IMR-90 (cell line): ENCODE results near the gene SELENOV. TPM values are rescaled to one million over a fixed set of nuclear protein-coding genes. Genes with fewer than 3 reads are reported as not detected.

ENCODE experiments used
- ATAC-seq: fragments of 200-7000 bp; cut with Tn5 transposase; 2 replicates; pipeline ENCODE4 v1.9.1; 2020; ENCODE audit warnings: low read depth, mild to moderate bottlenecking, moderate library complexity
- BruUV-seq: library from RNA; stranded (reverse); fragments of 400-500 nt; replicated peaks from 2 replicates; lab custom pipeline; 2021; lab: Mats Ljungman, UMichigan
- CTCF ChIA-PET: fragments of 300-600 bp; formaldehyde crosslinking; extraction: SDS; loops from one replicate; lab custom pipeline; 2021; ENCODE audit warnings: antibody characterized with exemption; lab: Yijun Ruan, JAX
- POLR2A ChIA-PET: fragments of 300-600 bp; sonication (Branson Sonifier 250); formaldehyde crosslinking; loops from one replicate; lab custom pipeline; 2022; ENCODE audit warnings: antibody characterized with exemption; ENCODE audit not compliant: unreplicated experiment; lab: Charles Lee
- DNase-seq: peaks from one replicate; pipeline ENCODE4 v3.0.0; 2013
- H2AFZ ChIP-seq: replicated peaks from 2 replicates; pipeline ENCODE3; 2013; ENCODE audit warnings: low read length, mild to moderate bottlenecking; ENCODE audit not compliant: poor library complexity
- H2AK5ac ChIP-seq: 2 replicates; pipeline ENCODE4 v1.6.1; 2013; ENCODE audit warnings: low read depth, low read length, inconsistent platforms
- H2AK9ac ChIP-seq: replicated peaks from 2 replicates; pipeline ENCODE3; 2013; ENCODE audit warnings: mild to moderate bottlenecking, low read depth, low read length, moderate library complexity; ENCODE audit not compliant: poor library complexity
- H2BK120ac ChIP-seq: 2 replicates; pipeline ENCODE4 v1.6.1; 2013; ENCODE audit warnings: low read depth, low read length, inconsistent platforms
- H2BK15ac ChIP-seq: 3 replicates; pipeline ENCODE4 v1.6.1; 2013; ENCODE audit warnings: low read depth, low read length, inconsistent platforms
- H2BK20ac ChIP-seq: 2 replicates; pipeline ENCODE4 v1.6.1; 2013; ENCODE audit warnings: low read depth, mild to moderate bottlenecking, inconsistent platforms, low read length, moderate library complexity
- H2BK5ac ChIP-seq: 2 replicates; pipeline ENCODE4 v1.6.1; 2013; ENCODE audit warnings: mild to moderate bottlenecking, low read depth, low read length, inconsistent platforms; ENCODE audit not compliant: poor library complexity, severe bottlenecking
- H3K14ac ChIP-seq: replicated peaks from 2 replicates; pipeline ENCODE4 v1.6.1; 2013; ENCODE audit warnings: low read depth, low read length, inconsistent platforms
- H3K18ac ChIP-seq: 2 replicates; pipeline ENCODE4 v1.6.1; 2013; ENCODE audit warnings: low read depth, low read length, control low read depth
- H3K23ac ChIP-seq: 2 replicates; pipeline ENCODE4 v1.6.1; 2013; ENCODE audit warnings: low read depth, low read length, inconsistent platforms
- H3K27ac ChIP-seq: 2 replicates; pipeline ENCODE4 v1.5.1; 2013; ENCODE audit warnings: mild to moderate bottlenecking, control low read depth, low read length; ENCODE audit not compliant: insufficient read depth
- H3K27me3 ChIP-seq: 2 replicates; pipeline ENCODE4 v1.6.1; 2013; ENCODE audit warnings: low read length; ENCODE audit not compliant: control insufficient read depth, insufficient read depth
- H3K36me3 ChIP-seq: 2 replicates; pipeline ENCODE4 v1.6.1; 2013; ENCODE audit warnings: low read length, mixed read lengths; ENCODE audit not compliant: control insufficient read depth, insufficient read depth
- H3K4ac ChIP-seq: 2 replicates; pipeline ENCODE4 v1.6.1; 2013; ENCODE audit warnings: low read depth, low read length, inconsistent platforms
- H3K4me1 ChIP-seq: 2 replicates; pipeline ENCODE4 v1.6.1; 2013; ENCODE audit warnings: low read length, mixed read lengths; ENCODE audit not compliant: control insufficient read depth, insufficient read depth
- H3K4me2 ChIP-seq: 2 replicates; pipeline ENCODE4 v1.6.1; 2013; ENCODE audit warnings: low read depth, mild to moderate bottlenecking, control low read depth, low read length, moderate library complexity
- H3K4me3 ChIP-seq: 2 replicates; pipeline ENCODE4 v1.5.1; 2013; ENCODE audit warnings: low read depth, mild to moderate bottlenecking, control low read depth, low read length, moderate library complexity; ENCODE audit not compliant: insufficient read depth
- H3K56ac ChIP-seq: 2 replicates; pipeline ENCODE4 v1.6.1; 2013; ENCODE audit warnings: low read length, inconsistent platforms; ENCODE audit not compliant: insufficient read depth; ENCODE audit errors: extremely low read depth
- H3K79me1 ChIP-seq, 2 experiments: 2 replicates each; pipeline ENCODE4 v1.6.1; 2013; ENCODE audit warnings: low read length in 2 of 2, inconsistent platforms in 1 of 2, low read depth in 1 of 2
- H3K9ac ChIP-seq: 2 replicates; pipeline ENCODE4 v1.6.1; 2013; ENCODE audit warnings: low read depth, low read length, control low read depth
- H3K9me1 ChIP-seq: 2 replicates; pipeline ENCODE4 v1.6.1; 2013; ENCODE audit warnings: low read length, inconsistent platforms; ENCODE audit not compliant: insufficient read depth
- H3K9me3 ChIP-seq: 2 replicates; pipeline ENCODE4 v1.6.1; 2013; ENCODE audit warnings: low read length; ENCODE audit not compliant: control insufficient read depth, insufficient read depth
- H4K20me1 ChIP-seq: 2 replicates; pipeline ENCODE4 v1.6.1; 2013; ENCODE audit warnings: low read length, inconsistent platforms; ENCODE audit not compliant: insufficient read depth
- H4K5ac ChIP-seq: 2 replicates; pipeline ENCODE4 v1.6.1; 2013; ENCODE audit warnings: mild to moderate bottlenecking, low read depth, low read length, control low read depth
- H4K8ac ChIP-seq, 2 experiments: 2 replicates each; pipeline ENCODE4 v1.6.1; 2013; ENCODE audit warnings: low read depth in 2 of 2, low read length in 2 of 2, control low read depth in 1 of 2, inconsistent platforms in 1 of 2
- H4K91ac ChIP-seq: 2 replicates; pipeline ENCODE4 v1.6.1; 2013; ENCODE audit warnings: low read depth, low read length, inconsistent platforms; ENCODE audit not compliant: insufficient read depth
- CHD1 ChIP-seq: IDR thresholded peaks from 2 replicates; pipeline ENCODE4 v1.6.1; 2012; ENCODE audit warnings: low read depth, low read length, improper control_type of control experiment
- MAZ ChIP-seq: IDR thresholded peaks from 2 replicates; pipeline ENCODE4 v1.6.1; 2012; ENCODE audit warnings: low read depth, mild to moderate bottlenecking, low read length, improper control_type of control experiment, moderate library complexity, borderline replicate concordance
- RFX5 ChIP-seq: IDR thresholded peaks from 2 replicates; pipeline ENCODE4 v1.8.0; 2012; ENCODE audit warnings: low read depth, mild to moderate bottlenecking, low read length, moderate library complexity
- WGBS, 2 experiments: methylation state at CpG; one replicate each; pipeline versions ENCODE4 v1.1.5 to v1.1.7; 2013; ENCODE audit warnings: missing lambda C conversion rate in 2 of 2; ENCODE audit not compliant: insufficient read length in 1 of 2; ENCODE audit errors: extremely low coverage in 2 of 2; 5-methylcytosine and 5-hydroxymethylcytosine counted together
- dilution Hi-C: fragments of 300-500 bp; cut with HindIII; formaldehyde crosslinking; loops from one replicate; pipeline ENCODE4 v1.14.3; 2018; ENCODE audit warnings: low sequenced_read_pairs; ENCODE audit not compliant: unreplicated experiment
- in situ Hi-C: fragments of 300-500 bp; cut with MboI; formaldehyde crosslinking; loops from 3 replicates; pipeline ENCODE4 v1.14.3; 2019; ENCODE audit warnings: low sequenced_read_pairs, inconsistent platforms, mixed read lengths
- intact Hi-C: fragments of 100-400 bp; cut with micrococcal nuclease; formaldehyde crosslinking; loops from 2 replicates; pipeline ENCODE4 v1.10.0; 2022
- polyA plus RNA-seq, 3 experiments: library from polyadenylated mRNA; depleted of rRNA; stranded (reverse); fragments of >200 nt; gene quantifications; 2 replicates each; pipeline ENCODE4 v1.2.3, GENCODE V29; 2012; ENCODE audit warnings: low replicate concordance in 1 of 3
- total RNA-seq: library from RNA; depleted of rRNA; stranded (reverse); fragments of >200 nt; gene quantifications from 2 replicates; pipeline ENCODE4 v1.2.3, GENCODE V29; 2012
- TF ChIP-seq, protein P1 (sequence below): fragments of 150-350 bp; IDR thresholded peaks from 2 replicates; pipeline ENCODE4 v1.6.1; 2017; ENCODE audit warnings: mild to moderate bottlenecking, antibody characterized with exemption, low read length, low read depth

Gene SELENOV
- total and polyA plus RNA-seq, 2 of the 4 experiments (the other 2 are of a cell fraction), result not detected

DNA sequence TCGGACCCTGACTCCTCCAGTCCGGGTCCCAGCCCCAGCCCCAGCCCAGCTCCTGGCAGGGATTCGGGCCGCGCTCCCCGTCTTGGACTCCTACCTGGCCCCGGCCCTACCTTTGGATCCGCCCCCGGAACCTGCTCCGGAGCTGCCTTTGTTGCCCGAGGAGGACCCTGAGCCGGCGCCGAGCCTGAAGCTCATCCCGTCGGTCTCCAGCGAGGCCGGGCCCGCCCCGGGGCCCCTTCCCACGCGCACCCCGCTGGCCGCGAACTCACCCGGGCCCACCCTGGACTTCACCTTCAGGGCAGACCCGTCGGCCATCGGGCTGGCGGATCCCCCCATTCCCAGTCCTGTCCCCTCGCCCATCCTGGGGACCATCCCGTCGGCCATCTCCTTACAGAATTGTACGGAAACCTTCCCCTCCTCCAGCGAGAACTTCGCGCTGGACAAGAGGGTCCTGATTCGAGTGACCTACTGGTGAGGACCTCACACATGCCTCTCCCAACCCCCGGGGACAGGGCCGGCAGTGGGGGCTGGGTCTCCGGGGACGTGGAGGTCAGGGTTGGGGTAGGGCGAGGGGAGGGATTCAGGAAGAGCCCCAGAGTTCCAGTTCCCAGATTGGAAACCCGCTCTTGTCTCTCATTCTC lies 732 bp downstream of the SELENOV start:
- Histone ChIP-seq H4K20me1 (no peaks in the 10 kb centered on the region), H4K5ac (no peak overlapping the region), H3K18ac (no peak overlapping the region), H3K4me1 (peaks cover 6% of the 10 kb centered on the region; the same call in 1 of the 2 replicates), H2BK120ac (no peak overlapping the region), H2AK9ac (no peak overlapping the region), H3K79me1 (no peaks in the 10 kb centered on the region), H3K23ac (no peak overlapping the region), H3K9me1 (no peaks in the 10 kb centered on the region), H3K4me2 (peak overlapping the region; percentile 46; the same call in 1 of the 2 replicates), H2BK15ac (no peak overlapping the region), H3K9me3 (peaks cover 13% of the 10 kb centered on the region), H3K56ac (no peak overlapping the region), H3K4ac (no peak overlapping the region), H2AFZ (peak overlapping the region; percentile 68), H4K8ac (no peak overlapping the region), H2AK5ac (no peak overlapping the region), H2BK5ac (no peak overlapping the region), H3K4me3 (no peak overlapping the region), H3K9ac (no peak overlapping the region), H3K27ac (no peak overlapping the region), H3K27me3 (peaks cover 58% of the 10 kb centered on the region), H4K91ac (no peak overlapping the region), H3K36me3 (no peaks in the 10 kb centered on the region), H3K14ac (no peak overlapping the region), H2BK20ac (no peak overlapping the region)
- no TSS peak for BruUV-seq
- ChIA-PET POLR2A (no interaction called here), CTCF (interaction anchor here (0.6 kb wide), 1 partner anchor 518 kb away, joined by 3 read pairs; no protein-coding TSS in a partner anchor)
- ATAC-seq (no peak; the same call in 1 of the 2 replicates), DNase-seq (no peak)
- dilution Hi-C loops, result no loop called here
- WGBS, 2 experiments, result 2% methylated on average over 19 of the region's 44 CpGs; no CpG with 5 or more reads in 1 of the 2 experiments
- intact Hi-C loops, result no loop called here
- in situ Hi-C loops, result no loop called here
- TF ChIP-seq RFX5 (no peak), MAZ (no peak), CHD1 (no peak)
- TF ChIP-seq, protein P1, sequence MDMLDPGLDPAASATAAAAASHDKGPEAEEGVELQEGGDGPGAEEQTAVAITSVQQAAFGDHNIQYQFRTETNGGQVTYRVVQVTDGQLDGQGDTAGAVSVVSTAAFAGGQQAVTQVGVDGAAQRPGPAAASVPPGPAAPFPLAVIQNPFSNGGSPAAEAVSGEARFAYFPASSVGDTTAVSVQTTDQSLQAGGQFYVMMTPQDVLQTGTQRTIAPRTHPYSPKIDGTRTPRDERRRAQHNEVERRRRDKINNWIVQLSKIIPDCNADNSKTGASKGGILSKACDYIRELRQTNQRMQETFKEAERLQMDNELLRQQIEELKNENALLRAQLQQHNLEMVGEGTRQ, result no peak
